BE2C (cell line): ENCODE data around the gene MIPOL1.

Experiments
- DNase-seq: peaks from one replicate; pipeline ENCODE4 v3.0.0-alpha.2; 2020
- H3K27me3 ChIP-seq: fragments of 250-450 bp; sonication (Bioruptor Pico); 2 replicates; pipeline ENCODE4 v1.5.1; 2020; ENCODE audit warnings: mild to moderate bottlenecking
- H3K36me3 ChIP-seq: fragments of 250-450 bp; sonication (Bioruptor Pico); 2 replicates; pipeline ENCODE4 v1.5.1; 2020; ENCODE audit warnings: mild to moderate bottlenecking
- H3K4me1 ChIP-seq: fragments of 250-450 bp; sonication (Bioruptor Pico); 2 replicates; pipeline ENCODE4 v1.5.1; 2020
- H3K4me3 ChIP-seq: 2 replicates; pipeline ENCODE4 v1.5.1; 2011; ENCODE audit warnings: low read depth, low read length
- H3K9me3 ChIP-seq: fragments of 250-450 bp; sonication (Bioruptor Pico); 2 replicates; pipeline ENCODE4 v1.5.1; 2020
- TF ChIP-seq, protein P1 (sequence below): IDR thresholded peaks from 2 replicates; pipeline ENCODE4 v1.5.1; 2012; ENCODE audit warnings: mild to moderate bottlenecking, low read depth, low read length

MIPOL1 gene

DNA sequence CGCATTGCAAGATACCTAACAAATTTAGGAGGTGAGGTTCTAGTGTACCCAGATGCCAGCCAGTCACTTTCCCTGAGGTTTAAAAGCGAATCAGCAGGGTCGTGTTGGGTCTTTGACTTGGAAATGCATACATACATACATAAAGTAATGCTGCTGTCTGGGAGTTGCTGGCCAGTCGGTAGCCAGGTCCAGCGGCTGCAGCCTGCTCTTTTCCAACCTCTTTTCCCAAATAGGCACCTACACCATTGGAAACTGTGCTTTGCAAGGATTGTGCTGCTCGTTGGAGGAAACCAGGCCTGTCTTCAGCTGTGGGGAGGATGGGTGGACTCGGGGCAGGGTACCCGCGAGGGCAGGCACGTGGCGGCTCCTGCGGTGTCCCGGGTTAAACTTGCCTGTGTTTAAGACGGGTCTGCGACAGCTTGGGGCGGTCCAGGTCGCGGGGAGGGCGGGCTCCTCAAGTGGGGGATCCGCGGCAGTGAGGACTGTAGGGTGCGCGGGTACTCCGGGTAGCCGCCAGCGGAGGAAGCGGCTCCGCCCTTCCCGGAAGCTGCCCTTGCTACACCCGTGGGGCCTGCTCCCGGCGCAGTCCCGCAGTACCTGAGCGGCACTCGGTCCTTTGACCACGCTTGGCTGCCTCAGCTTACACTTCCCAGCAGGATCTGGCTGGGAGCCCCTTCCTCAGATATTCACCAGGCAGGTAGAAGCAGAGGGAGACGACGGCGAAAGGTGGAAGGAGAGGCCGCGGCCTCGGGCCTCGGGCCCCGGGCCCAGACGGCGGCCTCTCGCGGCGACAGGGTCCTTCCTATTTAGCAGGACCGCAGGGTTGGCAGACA lies 400.4 kb downstream of the MIPOL1 start:
- Histone ChIP-seq H3K27me3 (peaks cover 99% of the 10 kb centered on the region), H3K4me3 (no peak overlapping the region), H3K36me3 (no peaks in the 10 kb centered on the region), H3K9me3 (no peaks in the 10 kb centered on the region), H3K4me1 (no peaks in the 10 kb centered on the region)
- TF ChIP-seq, protein P1, sequence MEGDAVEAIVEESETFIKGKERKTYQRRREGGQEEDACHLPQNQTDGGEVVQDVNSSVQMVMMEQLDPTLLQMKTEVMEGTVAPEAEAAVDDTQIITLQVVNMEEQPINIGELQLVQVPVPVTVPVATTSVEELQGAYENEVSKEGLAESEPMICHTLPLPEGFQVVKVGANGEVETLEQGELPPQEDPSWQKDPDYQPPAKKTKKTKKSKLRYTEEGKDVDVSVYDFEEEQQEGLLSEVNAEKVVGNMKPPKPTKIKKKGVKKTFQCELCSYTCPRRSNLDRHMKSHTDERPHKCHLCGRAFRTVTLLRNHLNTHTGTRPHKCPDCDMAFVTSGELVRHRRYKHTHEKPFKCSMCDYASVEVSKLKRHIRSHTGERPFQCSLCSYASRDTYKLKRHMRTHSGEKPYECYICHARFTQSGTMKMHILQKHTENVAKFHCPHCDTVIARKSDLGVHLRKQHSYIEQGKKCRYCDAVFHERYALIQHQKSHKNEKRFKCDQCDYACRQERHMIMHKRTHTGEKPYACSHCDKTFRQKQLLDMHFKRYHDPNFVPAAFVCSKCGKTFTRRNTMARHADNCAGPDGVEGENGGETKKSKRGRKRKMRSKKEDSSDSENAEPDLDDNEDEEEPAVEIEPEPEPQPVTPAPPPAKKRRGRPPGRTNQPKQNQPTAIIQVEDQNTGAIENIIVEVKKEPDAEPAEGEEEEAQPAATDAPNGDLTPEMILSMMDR = no peak
- no peak for DNase-seq

DNA sequence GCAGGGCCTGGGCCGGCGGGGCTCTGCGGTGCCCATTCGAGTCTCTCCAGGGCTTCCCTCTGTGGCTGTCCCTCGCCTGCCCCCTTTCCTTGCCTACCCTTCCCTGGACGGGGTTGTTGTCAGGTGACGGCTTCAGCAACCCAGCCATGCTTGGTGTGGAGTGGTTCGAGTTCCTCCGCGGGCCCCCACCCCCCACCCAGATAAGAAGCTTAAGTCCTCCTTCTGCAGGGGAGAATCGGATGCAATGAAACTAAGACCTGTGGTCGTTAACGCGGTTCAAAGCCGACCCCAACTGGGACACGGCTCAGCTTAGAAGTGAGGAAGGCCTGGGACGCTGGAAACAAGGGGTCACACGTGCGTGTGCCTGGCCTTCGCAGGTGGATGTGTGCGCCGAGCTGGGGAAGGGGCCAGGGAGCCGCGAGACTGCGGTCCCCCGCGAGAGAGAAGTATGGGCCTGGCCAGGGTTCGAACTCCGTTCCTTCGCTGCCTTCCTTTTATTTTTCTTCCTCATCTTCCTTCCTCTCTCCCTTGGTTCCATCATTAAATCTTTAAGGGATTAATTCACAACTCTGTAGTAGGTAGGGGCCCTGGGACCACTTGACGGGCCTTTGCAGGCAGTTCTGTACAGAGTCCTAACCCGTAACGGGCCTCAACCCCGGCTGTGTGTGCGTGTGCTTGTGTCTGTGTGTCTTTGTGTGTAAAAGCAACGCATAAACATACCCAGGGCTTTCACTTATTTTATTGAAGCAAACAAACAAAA lies 401.2 kb downstream of the MIPOL1 start:
- H3K36me3 ChIP-seq = no peaks in the 10 kb centered on the region
- no peak overlapping the region for H3K4me3 ChIP-seq
- TF ChIP-seq, protein P1 = no peak
- DNase-seq = no peak
- H3K27me3 ChIP-seq = peaks cover 99% of the 10 kb centered on the region
- H3K4me1 ChIP-seq = no peaks in the 10 kb centered on the region
- H3K9me3 ChIP-seq = no peaks in the 10 kb centered on the region

GRCh38 chr14:37599507-37600368 lies 402.0 kb downstream of the MIPOL1 start:
- TF ChIP-seq, protein P1 = no peak
- H3K4me3 ChIP-seq = no peak overlapping the region

DNA sequence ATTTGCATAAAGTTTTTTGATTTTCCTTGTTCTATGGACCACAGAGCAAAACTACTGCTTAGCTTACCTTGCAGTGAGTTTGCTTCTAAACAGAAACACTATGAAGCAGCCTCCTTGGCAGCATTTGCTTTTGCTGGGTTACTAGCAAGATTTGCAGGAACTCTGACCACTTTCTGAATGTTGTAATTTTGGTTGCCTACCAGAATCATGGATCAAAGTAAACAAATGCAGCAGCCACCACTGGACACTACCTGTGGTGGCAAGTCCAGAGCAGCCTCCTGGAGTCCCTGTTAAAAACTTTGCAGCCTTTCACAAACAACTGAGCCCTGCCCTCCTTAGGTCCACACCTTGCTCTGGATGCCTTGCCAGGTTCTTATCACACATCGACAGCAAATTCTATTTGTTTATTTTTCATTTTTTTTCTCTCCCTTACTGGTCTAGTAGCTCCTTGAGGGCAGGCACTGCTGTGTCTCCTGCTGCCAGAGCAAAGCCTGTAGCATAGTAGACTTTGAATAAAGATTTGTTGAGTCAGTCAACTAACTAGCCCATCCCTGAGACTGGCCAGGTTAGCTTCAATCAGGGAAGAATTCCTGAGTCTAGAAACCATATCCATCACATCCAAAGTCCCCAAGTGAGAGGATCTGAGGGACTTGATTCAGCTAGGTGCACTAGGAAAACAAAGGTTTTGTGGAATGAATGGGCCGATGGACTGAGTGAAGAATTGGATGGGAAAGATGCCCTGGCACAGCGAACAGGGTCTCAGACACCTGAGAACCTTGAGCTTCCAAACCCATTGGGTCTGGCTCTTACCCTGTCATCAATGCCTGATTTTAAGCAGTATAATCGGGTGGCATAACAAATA lies 403.4 kb downstream of the MIPOL1 start:
- TF ChIP-seq, protein P1 = no peak
- no peak for DNase-seq
- Histone ChIP-seq H3K36me3 (no peaks in the 10 kb centered on the region), H3K4me1 (no peaks in the 10 kb centered on the region), H3K9me3 (no peaks in the 10 kb centered on the region), H3K27me3 (peaks cover 90% of the 10 kb centered on the region), H3K4me3 (no peak overlapping the region)

More at GRCh38 chr14:37599507-37600368, 402.0 kb downstream of the MIPOL1 start:
- peaks cover 99% of the 10 kb centered on the region for H3K27me3 ChIP-seq
- H3K4me1 ChIP-seq = no peaks in the 10 kb centered on the region
- no peaks in the 10 kb centered on the region for H3K36me3 ChIP-seq
- DNase-seq = no peak
- H3K9me3 ChIP-seq = no peaks in the 10 kb centered on the region

DNA sequence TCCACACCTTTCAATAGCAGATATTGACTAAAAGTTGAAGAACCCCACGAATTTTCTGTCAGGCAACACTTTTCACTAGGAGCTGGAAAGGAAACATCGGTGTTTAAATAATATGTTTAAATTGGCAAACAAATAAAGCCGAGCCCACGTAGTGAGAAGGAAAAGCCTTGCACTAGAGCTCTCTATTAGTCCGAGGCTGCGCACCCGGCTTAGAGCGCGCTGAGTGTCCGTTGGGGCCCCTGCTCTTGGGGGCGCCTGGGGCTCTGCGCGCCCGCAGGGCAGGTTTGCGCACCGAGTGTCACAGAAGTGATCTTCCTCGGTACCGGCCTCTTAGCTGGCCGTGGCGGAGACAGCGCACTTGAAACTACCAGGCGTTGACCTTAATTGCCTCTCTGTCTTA lies 404.1 kb downstream of the MIPOL1 start:
- DNase-seq = no peak
- H3K4me1 ChIP-seq = no peaks in the 10 kb centered on the region
- no peak overlapping the region for H3K4me3 ChIP-seq
- H3K36me3 ChIP-seq = no peaks in the 10 kb centered on the region
- H3K9me3 ChIP-seq = no peaks in the 10 kb centered on the region
- TF ChIP-seq, protein P1 = no peak
- H3K27me3 ChIP-seq = peaks cover 82% of the 10 kb centered on the region
